Caco-2 (cell line): ENCODE results near the gene VGLL1. TPM values are rescaled to one million over a fixed set of nuclear protein-coding genes. Genes with fewer than 3 reads are reported as not detected.

Experiments
- BruUV-seq: library from RNA; stranded (reverse); fragments of 400-500 nt; replicated peaks from 2 replicates; lab custom pipeline; 2021; lab: Mats Ljungman, UMichigan
- CTCF ChIA-PET: fragments of 300-600 bp; sonication (Branson Sonifier 250); formaldehyde crosslinking; loops from one replicate; lab custom pipeline; 2022; ENCODE audit warnings: antibody characterized with exemption; lab: Charles Lee
- POLR2A ChIA-PET: fragments of 300-600 bp; sonication (Branson Sonifier 250); formaldehyde crosslinking; loops from one replicate; lab custom pipeline; 2022; ENCODE audit warnings: antibody characterized with exemption; lab: Charles Lee
- DNase-seq, 2 experiments: peaks; one replicate each; pipeline versions ENCODE4 v3.0.0 to v3.0.0-alpha.2; 2020 to 2022
- H3K27me3 ChIP-seq: replicated peaks from 2 replicates; pipeline ENCODE4 v1.6.0; 2011; ENCODE audit warnings: low read length; ENCODE audit not compliant: control insufficient read depth, insufficient read depth
- H3K36me3 ChIP-seq: 2 replicates; pipeline ENCODE4 v1.5.1; 2011; ENCODE audit warnings: low read length; ENCODE audit not compliant: control insufficient read depth, insufficient read depth
- H3K4me1 ChIP-seq: fragments of 250-450 bp; sonication (Bioruptor Pico); 2 replicates; pipeline ENCODE4 v1.5.1; 2020; ENCODE audit warnings: mild to moderate bottlenecking
- H3K4me3 ChIP-seq: 2 replicates; pipeline ENCODE4 v1.5.1; 2011; ENCODE audit warnings: low read depth, mild to moderate bottlenecking, control low read depth, low read length
- H3K9me3 ChIP-seq: fragments of 250-450 bp; sonication (Bioruptor Pico); 2 replicates; pipeline ENCODE4 v1.5.1; 2020; ENCODE audit warnings: mild to moderate bottlenecking, moderate library complexity
- H3K27ac Mint-ChIP-seq: one replicate; pipeline ENCODE4 v1.8.0; 2022; ENCODE audit warnings: mixed read lengths; ENCODE audit not compliant: unreplicated experiment
- H3K27me3 Mint-ChIP-seq: one replicate; pipeline ENCODE4 v1.8.0; 2022; ENCODE audit warnings: mixed read lengths; ENCODE audit not compliant: insufficient read depth, unreplicated experiment
- H3K36me3 Mint-ChIP-seq: one replicate; pipeline ENCODE4 v1.8.0; 2022; ENCODE audit warnings: mild to moderate bottlenecking, mixed read lengths; ENCODE audit not compliant: insufficient read depth, unreplicated experiment
- H3K4me1 Mint-ChIP-seq: one replicate; pipeline ENCODE4 v1.8.0; 2022; ENCODE audit warnings: low read depth, mixed read lengths; ENCODE audit not compliant: unreplicated experiment
- H3K4me3 Mint-ChIP-seq: one replicate; pipeline ENCODE4 v1.8.0; 2022; ENCODE audit warnings: mild to moderate bottlenecking, moderate library complexity, mixed read lengths; ENCODE audit not compliant: unreplicated experiment
- H3K9me3 Mint-ChIP-seq: one replicate; pipeline ENCODE4 v1.8.0; 2022; ENCODE audit warnings: mixed read lengths; ENCODE audit not compliant: unreplicated experiment
- intact Hi-C: fragments of 100-400 bp; cut with micrococcal nuclease; formaldehyde crosslinking; loops from one replicate; pipeline ENCODE4 v1.10.0; 2022; ENCODE audit not compliant: unreplicated experiment
- total RNA-seq: library from RNA; stranded (reverse); gene quantifications from 2 replicates; pipeline ENCODE4 v1.2.3, GENCODE V29; 2022
- TF ChIP-seq, protein P1 (sequence below), 2 experiments: fragments of 200-600 bp in 1 of 2; IDR thresholded peaks; 1 replicate in 1 of 2; 2 replicates in 1 of 2; pipeline versions ENCODE4 v1.5.1 to v1.8.0; 2011 to 2022; ENCODE audit warnings: antibody characterized with exemption in 1 of 2, control low read depth in 1 of 2, inconsistent platforms in 1 of 2, low read depth in 1 of 2, low read length in 1 of 2, mild to moderate bottlenecking in 1 of 2, moderate library complexity in 1 of 2; ENCODE audit not compliant: insufficient read depth in 1 of 2, severe bottlenecking in 1 of 2, unreplicated experiment in 1 of 2

The VGLL1 gene
- total RNA-seq, 1 experiment from 2014 or later, result 49.5 TPM

DNA sequence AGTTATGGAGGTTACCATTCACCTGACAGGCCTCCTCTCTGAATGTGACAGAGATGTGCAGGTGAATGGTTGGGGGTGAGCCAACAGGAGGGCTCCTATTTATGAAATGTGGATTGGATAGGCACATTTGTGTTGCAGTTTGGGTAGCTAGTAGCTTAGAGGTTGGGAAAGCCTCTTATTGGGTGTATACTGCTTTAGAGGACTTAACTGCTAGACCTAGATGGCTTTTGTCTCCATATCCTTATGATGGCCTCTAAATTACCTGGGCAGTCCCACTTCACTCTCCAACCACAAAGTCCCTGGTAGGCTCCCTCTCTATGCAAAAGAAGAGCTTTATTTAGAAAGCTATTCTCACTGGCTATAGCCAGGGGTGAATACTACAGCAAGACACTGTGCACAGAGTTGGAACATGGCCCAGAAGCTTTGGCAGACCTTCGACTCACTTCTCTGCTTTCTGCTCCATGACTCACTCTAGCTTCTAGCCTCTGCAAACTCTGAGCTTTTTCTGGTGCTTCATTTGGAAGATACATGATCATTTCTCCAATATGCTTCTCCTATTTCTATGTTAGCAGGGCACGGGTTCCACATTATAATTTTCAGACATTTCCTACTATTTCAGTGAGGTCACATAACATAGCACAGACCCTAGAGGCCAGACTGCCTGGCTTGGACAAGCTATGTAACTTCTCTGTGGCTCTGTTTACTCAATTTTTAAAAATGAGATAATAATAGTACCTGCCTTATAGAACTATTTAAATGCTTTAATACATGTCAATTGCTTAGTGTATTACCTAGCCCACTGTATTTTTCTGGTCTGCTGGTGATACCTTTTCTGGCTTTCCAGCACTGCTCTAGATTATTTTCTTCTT lies 6.0 kb upstream of the VGLL1 start:
- Histone ChIP-seq H3K36me3 (no peaks in the 10 kb centered on the region), H3K4me1 (peaks cover 5% of the 10 kb centered on the region), H3K4me3 (no peak overlapping the region), H3K9me3 (no peaks in the 10 kb centered on the region), H3K27me3 (no peaks in the 10 kb centered on the region)
- Mint-ChIP-seq H3K4me1 (peaks cover 19% of the 10 kb centered on the region), H3K27me3 (no peaks in the 10 kb centered on the region), H3K36me3 (no peaks in the 10 kb centered on the region), H3K27ac (no peak overlapping the region), H3K4me3 (no peak overlapping the region), H3K9me3 (peaks cover 11% of the 10 kb centered on the region)
- CTCF ChIA-PET, result no interaction called here
- intact Hi-C loops, result no loop called here
- TF ChIP-seq, protein P1, sequence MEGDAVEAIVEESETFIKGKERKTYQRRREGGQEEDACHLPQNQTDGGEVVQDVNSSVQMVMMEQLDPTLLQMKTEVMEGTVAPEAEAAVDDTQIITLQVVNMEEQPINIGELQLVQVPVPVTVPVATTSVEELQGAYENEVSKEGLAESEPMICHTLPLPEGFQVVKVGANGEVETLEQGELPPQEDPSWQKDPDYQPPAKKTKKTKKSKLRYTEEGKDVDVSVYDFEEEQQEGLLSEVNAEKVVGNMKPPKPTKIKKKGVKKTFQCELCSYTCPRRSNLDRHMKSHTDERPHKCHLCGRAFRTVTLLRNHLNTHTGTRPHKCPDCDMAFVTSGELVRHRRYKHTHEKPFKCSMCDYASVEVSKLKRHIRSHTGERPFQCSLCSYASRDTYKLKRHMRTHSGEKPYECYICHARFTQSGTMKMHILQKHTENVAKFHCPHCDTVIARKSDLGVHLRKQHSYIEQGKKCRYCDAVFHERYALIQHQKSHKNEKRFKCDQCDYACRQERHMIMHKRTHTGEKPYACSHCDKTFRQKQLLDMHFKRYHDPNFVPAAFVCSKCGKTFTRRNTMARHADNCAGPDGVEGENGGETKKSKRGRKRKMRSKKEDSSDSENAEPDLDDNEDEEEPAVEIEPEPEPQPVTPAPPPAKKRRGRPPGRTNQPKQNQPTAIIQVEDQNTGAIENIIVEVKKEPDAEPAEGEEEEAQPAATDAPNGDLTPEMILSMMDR (IDR thresholded peaks at IDR 0.05; ENCODE audit: insufficient read depth in 1 of 2, low read depth in 1 of 2, low read length in 1 of 2, severe bottlenecking in 1 of 2, unreplicated experiment in 1 of 2), result no peak
- POLR2A ChIA-PET, result no interaction called here
- no peak for DNase-seq
- no TSS peak for BruUV-seq

GRCh38 chrX:136528645-136529315 lies 3.2 kb upstream of the VGLL1 start:
- TF ChIP-seq, protein P1 (IDR thresholded peaks at IDR 0.05; ENCODE audit: insufficient read depth in 1 of 2, low read depth in 1 of 2, low read length in 1 of 2, severe bottlenecking in 1 of 2, unreplicated experiment in 1 of 2), result no peak
- Mint-ChIP-seq H3K4me3 (no peak overlapping the region), H3K27me3 (no peaks in the 10 kb centered on the region), H3K27ac (peak overlapping the region; percentile 15), H3K9me3 (peaks cover 11% of the 10 kb centered on the region), H3K4me1 (peaks cover 33% of the 10 kb centered on the region), H3K36me3 (no peaks in the 10 kb centered on the region)
- peak; percentile 21 to 63 for DNase-seq
- Histone ChIP-seq H3K4me1 (peaks cover 12% of the 10 kb centered on the region), H3K4me3 (no peak overlapping the region), H3K9me3 (no peaks in the 10 kb centered on the region), H3K36me3 (no peaks in the 10 kb centered on the region), H3K27me3 (no peaks in the 10 kb centered on the region)
- ChIA-PET CTCF (no interaction called here), POLR2A (interaction anchor here (0.9 kb wide), 1 partner anchor 32 kb away, joined by 3 read pairs; the partner anchor contains the start of gene HTATSF1)
- no TSS peak for BruUV-seq
- intact Hi-C loops, result no loop called here

DNA sequence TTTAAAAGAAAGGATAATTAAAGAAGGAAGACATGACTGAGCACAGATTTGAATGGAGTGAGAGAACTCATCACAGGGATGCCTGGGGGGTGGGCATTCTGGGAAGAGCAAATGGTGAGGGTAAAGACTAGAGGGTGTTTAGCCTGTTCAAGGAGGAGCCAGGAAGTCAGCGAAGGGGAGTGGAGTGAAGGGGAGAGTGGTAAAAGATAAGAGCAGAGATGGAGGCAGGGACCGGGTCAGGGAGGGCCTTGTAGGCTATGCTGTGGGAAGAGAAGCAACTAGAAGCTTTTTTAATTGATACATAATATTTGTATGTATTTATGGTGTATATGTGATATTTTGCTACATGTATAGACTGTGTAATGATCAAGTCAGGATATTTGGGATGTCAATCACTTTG lies 2.2 kb upstream of the VGLL1 start:
- intact Hi-C loops, result no loop called here
- peaks cover 12% of the 10 kb centered on the region for H3K4me1 ChIP-seq
- Mint-ChIP-seq H3K4me3 (no peak overlapping the region), H3K27me3 (no peaks in the 10 kb centered on the region), H3K27ac (peak overlapping the region; percentile 91), H3K36me3 (no peaks in the 10 kb centered on the region), H3K9me3 (peaks cover 11% of the 10 kb centered on the region), H3K4me1 (peaks cover 33% of the 10 kb centered on the region)
- POLR2A ChIA-PET, result no interaction called here
- H3K9me3 ChIP-seq, result no peaks in the 10 kb centered on the region
- TF ChIP-seq, protein P1 (IDR thresholded peaks at IDR 0.05; ENCODE audit: insufficient read depth in 1 of 2, low read depth in 1 of 2, low read length in 1 of 2, severe bottlenecking in 1 of 2, unreplicated experiment in 1 of 2), result no peak
- no peak overlapping the region for H3K4me3 ChIP-seq
- no peaks in the 10 kb centered on the region for H3K36me3 ChIP-seq
- CTCF ChIA-PET, result no interaction called here
- DNase-seq, result no peak
- H3K27me3 ChIP-seq, result no peaks in the 10 kb centered on the region
- no TSS peak for BruUV-seq
